Measurements from ENCODE around the gene IYD. TPM values are rescaled to one million over a fixed set of nuclear protein-coding genes. Genes with fewer than 3 reads are reported as not detected.

The IYD gene
- total RNA-seq, 1 donor from 2014 or later: not detected

DNA sequence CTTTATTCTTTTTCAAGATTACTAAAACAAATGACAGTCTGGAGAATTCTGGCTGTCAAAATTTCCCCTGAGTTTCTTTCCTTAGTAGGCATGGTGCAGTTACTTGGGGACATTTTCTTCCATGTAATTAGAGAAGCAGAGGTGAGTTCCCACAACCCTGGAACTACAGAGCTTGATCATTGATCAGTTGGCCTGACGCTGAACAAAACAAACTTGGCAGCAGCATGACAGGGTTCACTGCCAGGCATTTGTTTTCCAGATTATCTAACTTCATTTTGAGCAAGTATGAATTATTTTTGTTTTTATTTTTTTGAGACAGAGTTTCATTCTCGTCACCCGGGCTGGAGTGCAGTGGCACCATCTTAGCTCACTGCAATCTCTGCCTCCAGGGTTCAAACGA lies 22.6 kb downstream of the IYD start:
- intact Hi-C loops (cut with DNase I): loop anchor here (10.0 kb wide), 1 partner anchor 317 kb away; no protein-coding TSS in a partner anchor
- DNase-seq (ENCODE audit: low spot score): no peak

DNA sequence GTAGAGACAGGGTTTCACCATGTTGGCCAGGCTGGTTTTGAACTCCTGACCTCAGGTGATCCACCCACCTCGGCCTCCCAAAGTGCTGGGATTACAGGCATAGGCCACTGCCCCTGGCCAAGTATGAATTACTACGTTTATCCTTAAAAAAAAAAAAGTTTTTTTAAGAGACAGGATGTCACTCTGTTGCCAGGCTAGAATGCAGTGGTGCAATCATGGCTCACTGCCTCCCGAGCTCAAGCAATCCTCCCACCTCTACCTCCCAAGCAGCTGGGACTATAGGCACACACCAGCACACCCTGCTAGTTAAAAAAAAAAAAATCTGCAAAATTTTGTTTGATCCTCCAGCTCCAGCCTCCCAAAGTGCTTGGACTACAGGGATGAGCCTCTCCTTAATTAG lies 23.1 kb downstream of the IYD start:
- no peak for DNase-seq (ENCODE audit: low spot score)
- no peak for ATAC-seq
- intact Hi-C loops (cut with DNase I): loop anchor here (10.0 kb wide), 1 partner anchor 317 kb away; no protein-coding TSS in a partner anchor

More for the DNA sequence above, 22.6 kb downstream of the IYD start:
- ATAC-seq: no peak

DNA sequence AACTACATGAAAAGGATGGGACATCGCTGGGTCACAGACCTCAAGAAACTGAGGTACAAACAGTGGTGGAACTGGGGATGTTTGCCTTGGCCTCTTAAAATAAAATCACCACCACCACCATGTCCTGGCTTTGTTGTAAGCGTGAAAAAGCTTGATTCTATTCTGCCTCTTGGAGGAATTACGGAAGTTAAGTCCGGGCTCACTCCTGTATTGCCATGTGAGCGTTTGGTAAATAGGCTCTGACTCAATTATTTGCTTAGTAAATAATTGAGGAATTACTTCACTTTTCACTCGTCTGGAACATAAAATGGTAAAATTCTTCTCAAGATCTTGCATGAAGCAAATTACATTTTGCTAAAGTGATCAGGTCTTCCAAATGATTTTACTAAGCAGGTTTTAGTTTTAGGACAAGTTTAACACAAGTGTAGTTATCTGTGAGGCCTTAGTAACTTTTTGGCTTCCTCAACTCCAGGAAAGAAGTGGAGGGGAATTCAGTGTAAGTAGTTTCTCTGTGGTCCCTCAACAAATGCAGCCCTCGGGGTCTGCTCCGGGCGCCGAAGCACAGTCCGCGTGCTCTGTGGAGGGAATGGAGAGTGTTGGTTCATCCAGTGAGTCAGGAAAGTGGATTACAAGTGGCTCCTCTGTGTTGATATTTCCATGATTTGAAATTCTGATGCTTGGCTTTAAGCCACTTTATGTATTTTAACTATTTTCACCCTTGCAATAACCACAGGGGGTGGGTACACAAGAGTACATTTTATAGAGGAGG lies 23.8 kb downstream of the IYD start:
- no peak for DNase-seq (ENCODE audit: low spot score)
- intact Hi-C loops (cut with DNase I): loop anchor here (10.0 kb wide), 1 partner anchor 318 kb away; no protein-coding TSS in a partner anchor
- no peak for ATAC-seq

DNA sequence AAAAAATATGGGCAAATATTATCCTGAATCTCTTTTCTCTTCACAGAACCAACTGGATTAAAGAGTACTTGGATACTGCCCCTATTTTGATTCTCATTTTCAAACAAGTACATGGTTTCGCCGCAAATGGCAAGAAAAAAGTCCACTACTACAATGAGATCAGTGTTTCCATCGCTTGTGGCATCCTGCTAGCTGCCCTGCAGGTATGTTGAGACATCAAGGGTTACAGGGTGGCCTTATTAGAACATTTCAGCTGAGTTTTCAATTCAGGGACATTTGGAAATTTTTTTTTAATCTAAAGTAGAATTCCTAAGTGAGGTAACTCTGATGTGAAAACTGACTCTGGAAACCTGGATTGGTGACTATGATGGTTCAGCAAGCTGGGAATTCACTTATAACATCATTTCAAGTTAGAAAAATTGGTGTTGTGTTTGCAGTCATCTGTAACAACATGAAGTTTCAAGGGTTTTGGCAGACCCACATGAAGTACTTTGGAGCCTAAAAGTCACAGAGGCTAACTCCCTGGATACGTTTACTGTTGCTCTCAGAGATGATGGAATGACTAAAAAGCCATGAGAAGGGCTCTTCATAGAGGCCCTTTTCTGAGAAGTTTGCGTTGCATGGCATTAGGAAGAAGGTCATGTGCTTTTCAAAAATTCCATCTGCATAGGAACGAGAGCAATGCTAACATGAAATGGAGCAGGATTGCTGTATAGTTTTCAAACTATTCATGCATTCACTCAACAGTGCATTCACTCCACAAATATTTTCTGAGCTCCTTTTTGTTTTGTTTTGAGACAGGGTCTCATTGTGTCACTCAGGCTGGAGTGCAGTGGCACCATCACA lies 25.5 kb downstream of the IYD start:
- intact Hi-C loops (cut with DNase I): loop anchor here (10.0 kb wide), 1 partner anchor 319 kb away; no protein-coding TSS in a partner anchor
- ATAC-seq: no peak

DNA sequence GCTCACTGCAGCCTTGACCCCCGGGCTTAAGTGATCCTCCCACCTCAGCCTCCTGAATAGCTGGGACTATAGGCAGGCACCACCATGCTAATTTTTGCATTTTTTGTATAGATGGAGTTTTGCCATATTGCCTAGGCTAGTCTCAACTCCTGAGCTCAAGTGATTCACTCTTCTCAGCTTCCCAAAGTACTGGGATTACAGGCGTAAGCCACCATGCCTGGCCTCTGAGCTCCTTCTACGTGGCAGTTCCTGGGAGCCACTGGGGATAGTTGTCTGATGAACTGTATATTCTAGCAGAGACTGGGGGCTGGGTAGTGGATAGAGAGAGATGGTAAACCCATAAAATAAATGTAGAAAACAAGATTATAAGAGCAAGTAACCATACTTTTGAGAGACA lies 26.1 kb downstream of the IYD start:
- no peak for DNase-seq (ENCODE audit: low spot score)
- no peak for ATAC-seq
- intact Hi-C loops (cut with DNase I): loop anchor here (10.0 kb wide), 1 partner anchor 320 kb away; no protein-coding TSS in a partner anchor

More for the DNA sequence above, 25.5 kb downstream of the IYD start:
- DNase-seq (ENCODE audit: low spot score): no peak

DNA sequence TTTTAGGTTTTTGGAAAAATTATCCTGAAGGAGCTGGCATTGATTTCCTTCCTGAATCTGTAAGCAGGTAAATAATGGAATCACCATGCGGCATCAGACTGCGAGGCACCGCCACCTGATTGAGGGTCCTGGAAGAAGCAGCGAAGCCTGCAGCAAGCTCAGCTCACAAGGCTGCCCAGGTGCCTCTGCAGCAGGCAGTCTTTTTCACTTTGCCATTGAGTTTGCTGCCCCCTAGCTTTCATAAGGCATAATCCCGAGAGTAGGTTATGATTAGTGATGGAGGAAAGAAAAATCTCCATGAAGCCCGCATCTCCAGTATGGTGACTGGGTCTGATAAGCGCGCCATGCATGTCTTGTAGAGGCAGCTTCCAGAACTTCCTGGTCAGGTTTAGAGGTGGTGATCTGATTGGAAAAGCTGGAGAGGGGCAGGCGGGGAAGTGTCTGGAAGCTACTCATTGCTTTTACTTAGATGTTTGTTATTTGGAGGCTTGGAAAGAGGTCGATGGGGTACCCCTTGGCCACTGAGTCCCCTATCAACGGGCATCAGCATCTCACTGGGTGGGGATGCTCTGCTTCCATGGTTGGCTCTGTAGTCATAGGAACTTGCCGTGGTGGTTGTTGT lies 26.7 kb downstream of the IYD start:
- no peak for DNase-seq (ENCODE audit: low spot score)
- peak; percentile 79 for ATAC-seq
- intact Hi-C loops (cut with DNase I): loop anchor here (10.0 kb wide), 1 partner anchor 321 kb away; no protein-coding TSS in a partner anchor

DNA sequence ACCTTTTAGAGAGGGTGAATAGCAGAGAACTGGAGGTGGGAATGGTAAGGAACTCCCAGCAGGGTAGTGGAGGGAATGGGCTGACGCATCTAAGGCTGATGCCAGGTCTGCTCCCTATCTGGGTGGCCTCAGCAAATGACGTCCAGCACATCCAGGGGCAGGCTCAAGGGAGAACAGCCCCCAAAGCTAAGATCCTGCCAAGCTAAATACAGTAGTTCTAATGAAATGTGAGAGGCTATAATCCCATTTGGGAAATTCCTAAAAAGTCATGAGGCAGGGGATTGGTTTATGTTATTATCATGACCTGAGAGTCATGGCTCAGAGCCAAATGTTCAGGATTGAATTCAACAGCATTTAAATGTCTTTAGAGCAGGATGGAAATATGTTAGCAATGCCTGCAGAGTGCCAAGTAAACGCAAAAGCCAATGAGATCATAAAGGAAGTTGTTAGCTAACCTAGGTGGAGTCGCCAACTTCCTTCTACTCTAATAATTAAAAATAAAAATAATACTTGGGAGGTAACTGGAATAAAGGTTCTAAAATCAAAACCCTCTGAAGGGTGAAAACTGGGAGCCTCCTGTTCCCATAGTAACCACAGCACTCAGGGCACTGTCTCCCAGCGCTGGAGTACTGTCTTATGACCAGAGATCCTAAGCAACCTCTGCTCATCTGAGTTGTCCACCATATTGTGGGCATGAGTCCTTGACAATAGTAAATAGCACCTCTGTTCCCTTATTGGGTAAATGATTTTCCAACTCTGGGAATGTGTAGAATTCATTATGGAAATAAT lies 34.8 kb downstream of the IYD start:
- intact Hi-C loops (cut with DNase I): no loop called here
- ATAC-seq: peak; percentile 87
- DNase-seq (ENCODE audit: low spot score): no peak

DNA sequence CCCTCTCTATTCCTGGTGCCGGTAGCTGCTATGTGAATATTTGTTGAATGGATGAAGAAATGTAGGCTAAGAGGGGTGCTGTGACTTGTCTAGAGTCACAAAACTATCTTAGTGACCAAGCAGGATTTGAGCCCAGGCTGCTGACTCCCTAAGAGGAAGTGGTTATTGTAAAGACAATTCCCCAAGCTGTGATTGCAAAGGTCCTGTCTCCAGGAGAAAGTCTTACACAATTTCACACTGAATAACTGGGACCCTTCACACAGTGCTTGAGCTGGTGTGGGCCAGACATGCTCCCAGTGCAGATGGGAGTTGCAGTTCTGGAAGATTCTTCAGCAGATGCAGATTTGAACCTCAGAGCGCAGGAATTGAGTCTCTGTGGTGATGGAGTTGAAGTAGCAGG lies 38.1 kb downstream of the IYD start:
- intact Hi-C loops (cut with DNase I): no loop called here
- no peak for DNase-seq (ENCODE audit: low spot score)
- no peak for ATAC-seq

DNA sequence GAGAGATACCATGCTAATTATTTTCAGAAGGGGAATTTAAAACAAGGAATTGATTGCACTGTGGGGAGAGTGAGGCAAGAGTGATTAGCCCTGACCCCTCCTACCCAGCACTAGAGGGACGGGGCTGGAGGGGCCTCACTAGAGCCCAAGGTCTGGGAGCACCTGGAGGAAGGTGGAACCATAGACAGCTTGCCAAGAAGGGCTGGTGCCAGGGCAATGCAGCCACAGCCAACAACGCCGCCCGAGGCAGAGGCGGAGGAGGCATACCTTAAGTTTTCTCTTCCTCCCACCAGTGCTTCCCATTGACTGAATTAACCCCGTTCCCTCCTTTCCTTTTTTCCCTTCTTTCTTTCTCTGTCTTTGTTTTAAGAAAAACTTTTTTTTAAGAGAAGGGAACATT lies 40.0 kb downstream of the IYD start:
- intact Hi-C loops (cut with DNase I): no loop called here
- ATAC-seq (no peak), DNase-seq (ENCODE audit: low spot score) (no peak)

DNA sequence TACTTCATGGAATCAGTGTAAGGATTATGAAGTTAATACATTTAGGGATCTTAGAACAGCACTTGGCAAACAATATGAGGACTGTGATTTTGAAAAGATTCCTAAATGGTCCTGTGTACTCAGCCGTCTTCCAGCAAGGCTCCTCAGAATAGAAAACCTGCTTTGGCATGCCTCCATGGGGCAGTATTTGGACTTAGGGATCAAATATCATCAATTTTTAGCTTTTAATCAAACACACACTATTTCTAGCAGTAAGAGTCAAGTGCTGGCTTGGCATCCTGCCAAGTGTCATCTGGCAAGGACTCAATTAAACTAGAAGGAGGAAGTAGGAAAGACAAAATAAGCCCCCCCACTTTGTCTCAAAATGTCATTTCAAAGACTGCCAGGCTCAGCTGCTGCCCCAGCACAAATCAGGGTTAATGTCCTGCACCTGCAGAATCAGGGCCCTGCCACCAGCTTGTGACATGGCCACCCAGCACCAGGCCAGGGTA lies 40.8 kb downstream of the IYD start:
- intact Hi-C loops (cut with DNase I): no loop called here
- DNase-seq (ENCODE audit: low spot score) (peak; percentile 84), ATAC-seq (no peak)

DNA sequence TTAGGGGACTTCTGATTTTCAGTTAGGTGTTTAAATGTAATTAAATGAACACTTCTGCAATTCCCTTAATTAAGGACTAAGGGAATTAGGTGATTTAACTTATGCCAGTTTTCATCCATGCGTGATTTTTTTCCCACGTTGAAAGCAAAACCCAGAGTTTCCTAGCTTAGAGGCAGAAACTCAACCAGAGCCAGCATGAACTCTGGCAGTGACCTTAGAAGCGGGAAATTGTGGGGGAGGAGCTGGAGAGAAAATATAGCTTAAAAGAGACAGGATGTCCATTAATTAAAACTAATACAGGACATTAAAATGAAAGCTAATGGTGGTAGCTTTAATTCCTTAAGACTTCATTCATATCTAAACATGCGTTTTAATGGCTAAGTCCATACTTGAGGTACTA lies 41.6 kb downstream of the IYD start:
- no peak for ATAC-seq

DNA sequence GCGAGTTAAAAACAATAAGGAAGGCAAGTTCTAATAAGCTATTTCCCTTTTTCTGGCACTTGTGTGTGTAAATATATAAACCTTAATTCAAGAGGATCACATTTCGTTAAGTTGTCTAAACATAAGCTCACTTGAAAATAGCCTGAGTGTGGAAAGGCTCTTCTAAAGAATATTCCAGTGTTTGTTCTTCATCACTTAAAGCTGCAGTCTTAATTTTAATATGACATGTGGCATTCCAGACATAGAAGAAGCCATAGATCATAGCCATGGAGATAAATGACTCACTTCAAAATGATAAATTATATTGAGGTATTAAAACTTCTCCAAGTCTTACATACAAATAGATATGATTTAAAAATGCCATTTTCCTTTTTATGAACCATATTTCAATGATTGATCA lies 42.1 kb downstream of the IYD start:
- intact Hi-C loops (cut with DNase I): no loop called here
- no peak for ATAC-seq

More for the DNA sequence above, 41.6 kb downstream of the IYD start:
- intact Hi-C loops (cut with DNase I): no loop called here
- DNase-seq (ENCODE audit: low spot score): no peak

DNA sequence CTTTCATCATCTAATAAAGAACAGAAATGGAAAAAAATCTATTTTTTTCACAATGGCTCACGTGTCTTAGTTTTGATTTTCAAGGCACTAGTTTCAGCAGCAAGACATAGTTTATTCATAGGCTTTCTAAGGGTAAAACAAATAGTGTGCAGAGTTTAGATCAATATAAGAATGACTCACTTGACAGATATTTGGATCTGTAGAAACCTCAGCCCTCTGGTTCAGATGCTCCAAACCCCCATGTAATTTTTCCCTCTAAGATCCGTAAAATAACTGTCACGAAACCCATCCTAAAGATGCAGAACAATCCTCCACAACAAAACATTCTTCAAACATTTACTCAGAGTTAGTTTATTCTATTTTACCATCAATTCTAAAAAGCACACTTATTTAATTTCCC lies 43.4 kb downstream of the IYD start:
- intact Hi-C loops (cut with DNase I): no loop called here
- ATAC-seq (no peak), DNase-seq (ENCODE audit: low spot score) (no peak)

More for the DNA sequence above, 42.1 kb downstream of the IYD start:
- no peak for DNase-seq (ENCODE audit: low spot score)

DNA sequence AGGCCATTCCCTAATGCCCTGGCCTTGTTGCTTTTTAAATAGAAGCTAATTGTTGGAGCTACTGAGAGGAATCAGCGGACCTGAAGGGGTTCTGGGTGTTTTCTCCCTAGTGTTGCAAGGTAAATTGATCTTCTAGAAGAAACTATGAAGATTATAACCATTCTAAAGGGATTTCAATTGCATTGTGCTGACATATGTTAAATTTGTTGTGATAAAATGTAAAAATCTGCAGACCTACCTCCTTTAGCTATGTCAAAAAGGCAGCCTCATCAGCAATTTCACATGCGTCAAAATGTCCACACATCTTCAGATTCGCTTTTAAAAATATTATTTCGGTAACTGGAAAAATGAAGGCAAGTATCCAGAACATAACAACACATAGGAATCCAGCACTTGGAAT lies 44.4 kb downstream of the IYD start:
- DNase-seq (ENCODE audit: low spot score) (no peak), ATAC-seq (no peak)
- intact Hi-C loops (cut with DNase I): no loop called here

DNA sequence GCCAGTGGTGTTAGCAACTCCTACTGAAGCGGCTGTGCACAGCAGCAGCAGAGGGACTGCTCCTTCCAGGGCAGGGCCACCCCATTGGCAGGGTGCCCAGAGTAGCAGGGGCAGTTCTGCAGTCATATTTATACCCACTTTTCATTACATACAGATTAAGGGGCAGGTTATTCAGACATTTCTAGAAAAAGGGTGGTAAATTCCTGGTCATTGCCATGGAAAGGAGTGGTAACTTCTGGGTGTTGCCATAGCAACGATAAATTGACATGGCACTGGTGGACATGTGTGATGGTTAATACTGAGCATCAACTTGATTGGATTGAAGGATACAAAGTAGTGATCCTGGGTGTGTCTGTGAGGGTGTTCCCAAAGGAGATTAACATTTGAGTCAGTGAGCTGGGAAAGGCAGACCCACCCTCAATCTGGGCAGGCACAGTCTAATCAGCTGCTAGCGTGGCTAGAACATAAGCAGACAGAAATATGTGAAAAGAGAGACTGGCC lies 45.0 kb downstream of the IYD start:
- intact Hi-C loops (cut with DNase I): no loop called here
- ATAC-seq (no peak), DNase-seq (ENCODE audit: low spot score) (no peak)

DNA sequence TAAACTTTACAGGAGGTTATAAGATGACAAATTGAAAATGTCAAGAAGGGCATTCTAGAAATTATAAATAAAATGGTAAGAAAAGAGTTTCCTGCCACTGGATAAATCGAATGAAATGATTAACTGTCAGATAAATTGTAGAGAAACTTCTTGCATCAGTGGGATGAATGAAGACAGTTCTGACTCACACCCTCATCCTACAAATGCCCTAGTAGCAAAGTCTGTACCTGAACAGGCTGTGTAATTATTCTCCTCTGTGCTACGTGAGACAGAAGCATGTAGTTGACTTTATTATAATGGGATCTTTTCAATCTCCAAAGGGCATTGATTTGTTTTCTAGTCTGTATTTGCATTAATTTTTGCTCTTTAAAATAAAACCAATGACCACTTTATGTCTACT lies 47.3 kb downstream of the IYD start:
- ATAC-seq (no peak), DNase-seq (ENCODE audit: low spot score) (no peak)
- intact Hi-C loops (cut with DNase I): loop anchor here (5.0 kb wide), 1 partner anchor 396 kb away; no protein-coding TSS in a partner anchor

DNA sequence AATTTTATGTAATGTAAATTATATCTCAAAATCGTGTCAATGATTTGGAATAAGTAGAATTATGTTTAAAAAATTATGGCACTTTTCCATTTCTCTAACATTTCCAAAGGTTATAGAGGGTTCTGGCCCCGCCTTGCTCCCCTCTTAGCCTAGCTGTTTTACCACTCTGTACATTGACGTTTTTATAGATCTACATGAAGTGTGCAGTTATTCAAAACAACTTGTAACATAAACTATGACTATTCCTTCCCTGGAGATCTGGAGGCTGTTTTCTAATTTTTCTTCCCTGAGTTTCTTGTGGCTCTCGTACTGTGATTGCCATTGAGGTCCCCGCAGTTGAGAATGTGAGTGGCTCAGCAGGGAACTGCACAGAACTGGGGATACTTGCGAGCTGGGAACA lies 48.4 kb downstream of the IYD start:
- ATAC-seq (no peak), DNase-seq (ENCODE audit: low spot score) (no peak)
- intact Hi-C loops (cut with DNase I): loop anchor here (5.0 kb wide), 1 partner anchor 395 kb away; no protein-coding TSS in a partner anchor
